GM12865 (cell line): Measurements from ENCODE around the gene SMARCA5.
A peak's percentile ranks its signal among the peaks of the same experiment; 100 is the strongest.
"Not testable (repeated sequence)": the region's sequence is repeated elsewhere in the genome, so short reads cannot be mapped to it uniquely, and the experiment has no call there.

Experiments used
- DNase-seq: peaks from one replicate; pipeline ENCODE4 v3.0.0; 2010; ENCODE audit warnings: low read depth
- H3K4me3 ChIP-seq: 2 replicates; pipeline ENCODE4 v1.5.1; 2011; ENCODE audit warnings: mild to moderate bottlenecking, low read depth, low read length, control low read depth
- CTCF ChIP-seq: IDR thresholded peaks from 2 replicates; pipeline ENCODE4 v1.5.1; 2011; ENCODE audit warnings: low read length, control low read depth, low read depth, inconsistent platforms; ENCODE audit not compliant: insufficient read depth; ENCODE audit errors: missing control alignments

The SMARCA5 gene

GRCh38 chr4:143514497-143514896 is 995 bp downstream of the SMARCA5 start:
- peak; percentile 33 for DNase-seq
- H3K4me3 ChIP-seq, result peak overlapping the region; percentile 98
- no peak for TF ChIP-seq CTCF

- no peak for DNase-seq
- no peak for TF ChIP-seq CTCF
- peak overlapping the region; percentile 98 for H3K4me3 ChIP-seq
Measured at GRCh38 chr4:143514901-143515300, 1.4 kb downstream of the SMARCA5 start.

GRCh38 chr4:143515905-143516304 is 2.4 kb downstream of the SMARCA5 start:
- peak overlapping the region; percentile 98 for H3K4me3 ChIP-seq
- TF ChIP-seq CTCF, result no peak
- no peak for DNase-seq

GRCh38 chr4:143517764-143518163 is 4.3 kb downstream of the SMARCA5 start:
- no peak for TF ChIP-seq CTCF
- H3K4me3 ChIP-seq, result no peak overlapping the region

GRCh38 chr4:143524211-143524610 is 10.7 kb downstream of the SMARCA5 start:
- no peak overlapping the region for H3K4me3 ChIP-seq
- DNase-seq, result no peak
- no peak for TF ChIP-seq CTCF

More at GRCh38 chr4:143517764-143518163, 4.3 kb downstream of the SMARCA5 start:
- no peak for DNase-seq

- not testable (repeated sequence) for H3K4me3 ChIP-seq
Measured at GRCh38 chr4:143528046-143528445, 14.5 kb downstream of the SMARCA5 start.

GRCh38 chr4:143531380-143531779 is 17.9 kb downstream of the SMARCA5 start:
- TF ChIP-seq CTCF, result peak; percentile 26
- DNase-seq, result no peak

More at GRCh38 chr4:143528046-143528445, 14.5 kb downstream of the SMARCA5 start:
- not testable (repeated sequence) for DNase-seq

More at GRCh38 chr4:143531380-143531779, 17.9 kb downstream of the SMARCA5 start:
- no peak overlapping the region for H3K4me3 ChIP-seq
